A549 treated with ZK216348 at 1 μM for 4 hours (cell line): ENCODE results near the gene CEP97. TPM values are rescaled to one million over a fixed set of nuclear protein-coding genes. Genes with fewer than 3 reads are reported as not detected.

Experiments
- total RNA-seq: library from RNA; stranded (reverse); fragments of 200-300 nt; extraction: Qiagen RNA extraction; gene quantifications from 5 replicates; pipeline ENCODE4 v1.2.3, GENCODE V29; 2022; ENCODE audit warnings: low read depth

The CEP97 gene, protein sequence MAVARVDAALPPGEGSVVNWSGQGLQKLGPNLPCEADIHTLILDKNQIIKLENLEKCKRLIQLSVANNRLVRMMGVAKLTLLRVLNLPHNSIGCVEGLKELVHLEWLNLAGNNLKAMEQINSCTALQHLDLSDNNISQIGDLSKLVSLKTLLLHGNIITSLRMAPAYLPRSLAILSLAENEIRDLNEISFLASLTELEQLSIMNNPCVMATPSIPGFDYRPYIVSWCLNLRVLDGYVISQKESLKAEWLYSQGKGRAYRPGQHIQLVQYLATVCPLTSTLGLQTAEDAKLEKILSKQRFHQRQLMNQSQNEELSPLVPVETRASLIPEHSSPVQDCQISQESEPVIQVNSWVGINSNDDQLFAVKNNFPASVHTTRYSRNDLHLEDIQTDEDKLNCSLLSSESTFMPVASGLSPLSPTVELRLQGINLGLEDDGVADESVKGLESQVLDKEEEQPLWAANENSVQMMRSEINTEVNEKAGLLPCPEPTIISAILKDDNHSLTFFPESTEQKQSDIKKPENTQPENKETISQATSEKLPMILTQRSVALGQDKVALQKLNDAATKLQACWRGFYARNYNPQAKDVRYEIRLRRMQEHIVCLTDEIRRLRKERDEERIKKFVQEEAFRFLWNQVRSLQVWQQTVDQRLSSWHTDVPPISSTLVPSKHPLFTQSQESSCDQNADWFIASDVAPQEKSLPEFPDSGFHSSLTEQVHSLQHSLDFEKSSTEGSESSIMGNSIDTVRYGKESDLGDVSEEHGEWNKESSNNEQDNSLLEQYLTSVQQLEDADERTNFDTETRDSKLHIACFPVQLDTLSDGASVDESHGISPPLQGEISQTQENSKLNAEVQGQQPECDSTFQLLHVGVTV
- total RNA-seq = 2.8 to 6.6 TPM (median 5.9 TPM) in 5 replicates

DNA sequence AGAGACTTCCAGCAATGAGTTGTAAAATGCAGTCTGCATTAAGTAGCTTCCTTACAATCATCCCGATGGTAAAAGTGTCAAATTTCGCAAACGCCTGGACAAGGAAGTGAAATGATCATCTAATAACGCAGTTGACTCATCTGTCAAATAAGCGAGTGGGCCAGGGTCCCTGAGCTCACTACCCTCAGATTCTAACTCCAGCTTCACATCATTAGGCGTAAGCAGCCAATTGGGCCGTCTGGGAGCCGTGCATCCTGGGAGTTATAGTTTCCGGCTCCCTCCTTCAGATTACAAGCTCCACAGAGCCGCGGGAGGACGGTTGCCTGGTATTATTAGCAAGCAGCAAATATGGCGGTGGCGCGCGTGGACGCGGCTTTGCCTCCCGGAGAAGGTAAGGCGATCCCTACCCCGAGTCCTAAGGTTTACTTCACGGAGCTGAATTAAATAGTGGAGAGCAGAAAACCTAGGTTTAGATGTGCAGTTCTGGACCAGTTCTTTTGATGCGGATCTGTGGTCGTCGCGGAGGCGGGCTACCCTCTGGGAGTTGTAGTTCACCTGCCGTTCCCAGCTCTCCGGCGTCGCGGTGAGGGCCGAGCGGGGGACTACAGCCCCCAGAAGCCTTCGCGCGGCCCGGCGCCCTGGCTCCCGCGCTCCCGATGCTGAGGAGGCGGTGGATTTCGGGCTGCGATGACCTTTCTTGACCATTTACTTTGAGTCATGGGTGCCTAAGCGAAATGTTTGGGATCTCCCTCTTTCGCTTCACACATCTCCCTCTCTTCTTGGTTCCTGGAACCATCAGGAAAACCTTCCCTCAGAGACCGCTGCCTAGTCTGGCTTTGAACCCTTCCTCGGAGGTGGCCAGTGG is at the start of gene CEP97:
TSS of gene CEP97 (plus strand) at position 286 of the 865 bp plus-strand sequence. CDS start at position 349, 63 bp downstream.

GRCh38 chr3:101676765-101677435 is 47.5 kb upstream of the CEP97 start, which contains the start of gene ZBTB11:
ZBTB11 (minus strand) TSS chr3:101677132; CDS start chr3:101676914, 218 bp downstream.

GRCh38 chr3:101779047-101779821 is 54.8 kb downstream of the CEP97 start, which contains the start of gene NXPE3:
NXPE3 (plus strand) TSS chr3:101779211; CDS start chr3:101785597, 6,386 bp downstream.

Other genes starting within 250 kb of the CEP97 start
- 1.2 to 3.0 TPM (median 2.1 TPM) in 5 replicates for gene SENP7, start 211.4 kb upstream of the CEP97 start, total RNA-seq
- 18.7 to 44.6 TPM (median 33.3 TPM) in 5 replicates for gene TRMT10C, start 162.7 kb upstream of the CEP97 start, total RNA-seq
- gene PCNP, start 150.4 kb upstream of the CEP97 start, total RNA-seq = 90.8 to 147 TPM (median 107 TPM) in 5 replicates
- 7.8 to 11.5 TPM (median 9.5 TPM) in 5 replicates for gene ZBTB11, start 47.5 kb upstream of the CEP97 start, total RNA-seq
- 1,523 to 2,271 TPM (median 1,664 TPM) in 5 replicates for gene RPL24, start 37.9 kb upstream of the CEP97 start, total RNA-seq
- gene NXPE3, start 54.6 kb downstream of the CEP97 start, total RNA-seq = 18.9 to 24.6 TPM (median 23.5 TPM) in 5 replicates
- gene NFKBIZ, start 124.9 kb downstream of the CEP97 start, total RNA-seq = 6.7 to 8.9 TPM (median 8.4 TPM) in 5 replicates